Kidney epithelial cell (primary cell): ENCODE data around the gene PPP1R7. TPM values are rescaled to one million over a fixed set of nuclear protein-coding genes. Genes with fewer than 3 reads are reported as not detected.

Experiments
- DNase-seq: peaks from one replicate; pipeline ENCODE4 v3.0.0-alpha.2; 2010; ENCODE audit warnings: low read depth
- H3K27me3 ChIP-seq: 2 replicates; pipeline ENCODE4 v1.6.0; 2011; ENCODE audit warnings: low read length; ENCODE audit not compliant: control insufficient read depth, insufficient read depth
- H3K36me3 ChIP-seq: 2 replicates; pipeline ENCODE4 v1.5.1; 2011; ENCODE audit warnings: low read length; ENCODE audit not compliant: control insufficient read depth, insufficient read depth
- H3K4me3 ChIP-seq: 2 replicates; pipeline ENCODE4 v1.5.1; 2011; ENCODE audit warnings: low read depth, mild to moderate bottlenecking, control low read depth, low read length
- total RNA-seq: library from RNA; depleted of rRNA; stranded (reverse); fragments of >200 nt; gene quantifications from 2 replicates; pipeline ENCODE4 v1.2.3, GENCODE V29; 2015
- TF ChIP-seq, protein P1 (sequence below): IDR thresholded peaks from 2 replicates; pipeline ENCODE4 v1.5.1; 2011; ENCODE audit warnings: mild to moderate bottlenecking, moderate library complexity, low read length, control low read depth, inconsistent platforms; ENCODE audit not compliant: insufficient read depth, poor library complexity, severe bottlenecking

Gene PPP1R7
- total RNA-seq, 1 donor from 2014 or later = 82.3 TPM

DNA sequence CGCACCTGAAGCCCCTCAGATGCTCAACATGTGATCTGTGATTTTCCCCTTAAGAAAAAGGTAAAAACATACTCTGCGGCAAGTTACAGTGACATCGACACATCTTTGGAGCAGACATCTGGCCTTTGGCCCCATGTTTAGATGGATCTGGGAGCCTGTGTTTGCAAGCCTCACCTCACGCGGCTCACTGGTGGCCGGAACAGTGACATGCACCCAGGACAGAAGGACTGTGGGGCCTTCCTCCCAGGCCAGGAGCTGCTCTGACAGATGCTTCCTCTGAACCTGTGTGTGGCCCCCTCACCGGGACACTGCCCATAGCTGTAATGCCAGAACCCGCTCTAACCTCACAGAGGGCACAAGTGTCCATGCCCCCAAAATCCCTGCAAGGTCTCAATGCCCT, 14.1 kb upstream of the PPP1R7 start:
- TF ChIP-seq, protein P1, sequence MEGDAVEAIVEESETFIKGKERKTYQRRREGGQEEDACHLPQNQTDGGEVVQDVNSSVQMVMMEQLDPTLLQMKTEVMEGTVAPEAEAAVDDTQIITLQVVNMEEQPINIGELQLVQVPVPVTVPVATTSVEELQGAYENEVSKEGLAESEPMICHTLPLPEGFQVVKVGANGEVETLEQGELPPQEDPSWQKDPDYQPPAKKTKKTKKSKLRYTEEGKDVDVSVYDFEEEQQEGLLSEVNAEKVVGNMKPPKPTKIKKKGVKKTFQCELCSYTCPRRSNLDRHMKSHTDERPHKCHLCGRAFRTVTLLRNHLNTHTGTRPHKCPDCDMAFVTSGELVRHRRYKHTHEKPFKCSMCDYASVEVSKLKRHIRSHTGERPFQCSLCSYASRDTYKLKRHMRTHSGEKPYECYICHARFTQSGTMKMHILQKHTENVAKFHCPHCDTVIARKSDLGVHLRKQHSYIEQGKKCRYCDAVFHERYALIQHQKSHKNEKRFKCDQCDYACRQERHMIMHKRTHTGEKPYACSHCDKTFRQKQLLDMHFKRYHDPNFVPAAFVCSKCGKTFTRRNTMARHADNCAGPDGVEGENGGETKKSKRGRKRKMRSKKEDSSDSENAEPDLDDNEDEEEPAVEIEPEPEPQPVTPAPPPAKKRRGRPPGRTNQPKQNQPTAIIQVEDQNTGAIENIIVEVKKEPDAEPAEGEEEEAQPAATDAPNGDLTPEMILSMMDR = no peak
- H3K36me3 ChIP-seq = no peaks in the 10 kb centered on the region
- DNase-seq = no peak
- no peaks in the 10 kb centered on the region for H3K27me3 ChIP-seq
- no peak overlapping the region for H3K4me3 ChIP-seq

DNA sequence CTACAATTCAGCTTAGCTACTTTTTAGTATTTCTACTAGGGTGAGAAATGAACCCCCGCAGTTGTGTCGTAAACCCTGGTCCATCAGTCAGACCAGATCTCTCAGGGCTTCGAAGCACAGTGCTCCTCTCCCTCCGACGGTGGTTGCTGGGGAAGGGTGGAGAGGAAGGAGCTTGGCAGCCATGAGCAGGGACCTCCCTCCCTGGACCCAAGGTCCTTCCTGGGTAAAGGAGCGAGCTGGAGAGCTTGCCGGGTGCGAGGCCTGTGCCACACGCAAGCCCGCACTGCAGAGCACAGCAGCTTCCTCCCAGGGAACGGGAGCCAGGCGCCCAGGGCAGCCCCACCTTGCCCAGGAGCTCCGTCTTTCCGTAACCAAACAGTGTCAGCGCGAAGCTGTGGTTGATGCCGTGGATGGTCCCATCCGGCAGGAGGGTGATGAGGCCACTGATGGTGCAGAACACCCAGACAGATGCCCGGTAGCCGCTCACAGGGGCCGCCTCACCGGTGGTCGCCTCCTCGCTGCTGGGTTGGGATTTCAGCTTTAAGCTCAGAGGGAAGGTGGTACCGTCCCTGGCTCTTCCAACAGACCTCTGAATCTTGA, 13.5 kb upstream of the PPP1R7 start:
- Histone ChIP-seq H3K4me3 (no peak overlapping the region), H3K27me3 (no peaks in the 10 kb centered on the region), H3K36me3 (no peaks in the 10 kb centered on the region)
- TF ChIP-seq, protein P1 = no peak
- no peak for DNase-seq

DNA sequence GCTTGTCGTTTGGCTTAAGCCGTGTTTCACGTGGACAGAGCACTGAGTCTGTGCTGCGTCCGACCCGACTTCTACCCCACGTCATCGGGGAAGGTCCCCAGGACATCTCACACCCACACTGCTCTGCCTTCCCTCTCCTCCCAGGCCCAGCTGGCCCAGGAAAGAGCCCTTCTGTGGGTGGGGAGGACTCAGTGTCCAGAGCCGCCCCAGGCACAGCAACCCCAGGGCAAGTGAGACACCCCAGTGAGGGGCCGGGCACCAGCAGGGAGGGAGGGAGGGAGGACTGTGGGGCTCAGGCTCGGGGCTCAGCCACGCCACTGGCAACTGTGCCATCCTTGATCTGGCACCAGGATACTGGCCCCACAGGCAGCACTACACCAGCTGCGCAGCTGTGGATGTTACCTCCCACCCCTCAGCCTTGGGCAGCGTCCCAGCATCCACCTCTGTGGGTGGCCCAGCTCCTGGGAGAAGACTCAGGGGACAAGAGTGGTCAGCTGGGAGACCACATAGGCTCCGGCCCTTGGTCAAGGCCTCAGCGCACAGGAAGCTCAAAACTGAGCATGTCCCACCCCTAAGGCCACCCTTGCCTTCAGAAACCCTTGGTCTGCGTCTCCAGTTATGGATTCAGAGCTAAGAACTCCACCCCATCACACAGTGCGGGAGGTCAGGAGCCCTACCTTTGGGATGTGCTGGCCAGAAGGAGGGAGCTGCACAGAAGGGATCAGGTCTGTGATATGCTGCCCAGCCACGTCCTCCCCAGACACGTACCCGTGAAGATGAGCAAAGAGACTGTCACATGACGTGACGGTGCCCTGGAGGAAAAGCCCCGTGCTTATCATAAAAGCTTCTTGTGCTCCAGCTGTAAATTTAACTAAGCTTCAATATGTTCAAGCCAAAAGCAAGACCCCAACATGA, 12.7 kb upstream of the PPP1R7 start:
- TF ChIP-seq, protein P1 = no peak
- no peaks in the 10 kb centered on the region for H3K36me3 ChIP-seq

DNA sequence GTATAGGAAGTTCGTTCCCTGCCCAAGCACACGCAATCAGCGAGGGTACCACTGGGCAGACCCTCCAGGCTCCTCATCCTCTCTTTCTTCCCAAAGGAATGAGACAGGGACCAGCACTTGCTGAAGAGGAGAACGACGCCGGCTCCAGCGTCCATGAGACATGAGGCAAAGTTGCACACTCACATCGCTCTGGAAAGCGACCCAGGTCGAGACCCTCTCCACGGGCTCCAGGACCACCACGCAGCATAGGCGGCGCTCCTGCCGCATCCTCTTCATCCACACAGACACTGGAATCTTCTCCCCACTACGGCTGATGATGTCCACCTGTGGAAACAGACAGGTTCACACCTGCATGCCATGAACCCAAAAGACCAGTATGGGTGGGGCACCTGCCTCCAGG, 11.8 kb upstream of the PPP1R7 start:
- TF ChIP-seq, protein P1 = no peak
- Histone ChIP-seq H3K27me3 (no peaks in the 10 kb centered on the region), H3K4me3 (no peak overlapping the region), H3K36me3 (no peaks in the 10 kb centered on the region)
- DNase-seq = no peak

More for the DNA sequence above, 12.7 kb upstream of the PPP1R7 start:
- Histone ChIP-seq H3K27me3 (no peaks in the 10 kb centered on the region), H3K4me3 (no peak overlapping the region)
- DNase-seq = no peak

DNA sequence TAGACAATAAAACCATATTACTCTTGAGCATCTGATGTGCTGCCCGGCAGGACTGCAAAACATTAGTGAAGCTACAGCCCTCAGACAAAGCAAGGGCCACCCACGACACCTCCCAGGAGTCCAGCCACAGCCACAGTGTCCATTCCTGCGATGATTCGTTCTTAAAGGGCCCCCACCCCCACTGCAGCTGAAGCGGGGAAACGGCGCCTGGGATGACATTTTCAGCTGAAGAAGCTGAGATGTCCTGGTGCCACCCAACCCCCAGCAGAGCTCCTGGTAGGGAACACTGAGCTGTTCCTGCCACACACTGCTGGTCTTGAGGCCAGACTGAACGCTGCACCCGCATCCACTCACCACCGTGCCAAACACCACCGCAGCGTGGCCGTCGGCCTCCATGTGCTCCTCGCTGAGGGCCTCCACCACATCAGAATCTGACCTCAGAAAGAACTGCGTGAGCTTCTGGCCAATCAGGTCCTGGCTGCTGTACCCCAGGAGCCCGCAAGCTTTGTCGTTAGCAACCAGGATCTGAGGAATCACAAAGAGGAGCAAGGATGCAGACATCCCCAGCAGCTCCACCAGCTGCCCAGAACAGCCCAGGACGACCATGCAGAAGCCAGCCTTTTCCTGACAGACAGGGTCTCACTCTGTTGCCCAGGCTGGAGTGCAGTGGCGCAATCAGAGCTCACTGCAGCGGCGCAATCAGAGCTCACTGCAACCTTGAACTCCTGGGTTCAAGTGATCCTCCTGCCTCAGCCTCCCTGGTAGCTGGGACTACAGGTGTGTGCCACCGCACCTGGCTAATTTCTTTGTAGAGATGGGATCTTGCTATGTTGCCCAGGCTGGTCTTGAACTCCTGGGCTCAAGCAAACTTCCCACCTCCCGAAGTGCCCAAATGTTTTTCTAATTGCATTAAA, 10.5 kb upstream of the PPP1R7 start:
- H3K36me3 ChIP-seq = no peaks in the 10 kb centered on the region
- no peak for DNase-seq
- TF ChIP-seq, protein P1 = no peak
- H3K4me3 ChIP-seq = no peak overlapping the region
- no peaks in the 10 kb centered on the region for H3K27me3 ChIP-seq
